ENCODE measurements around the gene UBE3A. TPM values are rescaled to one million over a fixed set of nuclear protein-coding genes. Genes with fewer than 3 reads are reported as not detected.

UBE3A gene
- total RNA-seq, 3 donors from 2014 or later = 142 to 153 (median 150) TPM

GRCh38 chr15:25366058-25366457, 72.8 kb downstream of the UBE3A start:
- no peak overlapping the region for H3K4me3 Mint-ChIP-seq
- H3K4me1 Mint-ChIP-seq (ENCODE audit: low read depth) = peaks cover 26% of the 10 kb centered on the region
- no peaks in the 10 kb centered on the region for H3K9me3 Mint-ChIP-seq
- DNase-seq (no peak), ATAC-seq (peak; percentile 82 to 85)
- H3K36me3 Mint-ChIP-seq (ENCODE audit: insufficient read depth) = peaks cover 43% of the 10 kb centered on the region
- no peaks in the 10 kb centered on the region for H3K27me3 Mint-ChIP-seq (ENCODE audit: low read depth)

GRCh38 chr15:25362545-25362944, 76.3 kb downstream of the UBE3A start:
- peaks cover 18% of the 10 kb centered on the region for H3K4me1 Mint-ChIP-seq (ENCODE audit: low read depth)
- no peaks in the 10 kb centered on the region for H3K9me3 Mint-ChIP-seq
- peaks cover 34% of the 10 kb centered on the region for H3K36me3 Mint-ChIP-seq (ENCODE audit: insufficient read depth)
- no peak for ATAC-seq
- H3K27me3 Mint-ChIP-seq (ENCODE audit: low read depth) = no peaks in the 10 kb centered on the region
- DNase-seq = no peak
- no peak overlapping the region for H3K4me3 Mint-ChIP-seq

GRCh38 chr15:25347707-25348106, 91.1 kb downstream of the UBE3A start:
- Mint-ChIP-seq H3K4me3 (no peak overlapping the region), H3K4me1 (ENCODE audit: low read depth) (peaks cover 7% of the 10 kb centered on the region), H3K27me3 (ENCODE audit: low read depth) (no peaks in the 10 kb centered on the region), H3K9me3 (peaks cover 30% of the 10 kb centered on the region), H3K36me3 (ENCODE audit: insufficient read depth) (peaks cover 58% of the 10 kb centered on the region)
- DNase-seq (no peak), ATAC-seq (no peak)

GRCh38 chr15:25346371-25346770, 92.5 kb downstream of the UBE3A start:
- no peak for DNase-seq
- no peak for ATAC-seq
- Mint-ChIP-seq H3K27me3 (ENCODE audit: low read depth) (no peaks in the 10 kb centered on the region), H3K4me3 (no peak overlapping the region), H3K4me1 (ENCODE audit: low read depth) (peaks cover 7% of the 10 kb centered on the region), H3K9me3 (peaks cover 30% of the 10 kb centered on the region), H3K36me3 (ENCODE audit: insufficient read depth) (peaks cover 63% of the 10 kb centered on the region)

- H3K9me3 Mint-ChIP-seq = peaks cover 27% of the 10 kb centered on the region
- DNase-seq = no peak
- peaks cover 7% of the 10 kb centered on the region for H3K4me1 Mint-ChIP-seq (ENCODE audit: low read depth)
- ATAC-seq = no peak
- H3K36me3 Mint-ChIP-seq (ENCODE audit: insufficient read depth) = peaks cover 60% of the 10 kb centered on the region
- H3K27me3 Mint-ChIP-seq (ENCODE audit: low read depth) = no peaks in the 10 kb centered on the region
- H3K4me3 Mint-ChIP-seq = no peak overlapping the region
Measured at GRCh38 chr15:25345943-25346342, 92.9 kb downstream of the UBE3A start.

GRCh38 chr15:25342629-25343028, 96.2 kb downstream of the UBE3A start:
- Mint-ChIP-seq H3K4me3 (no peak overlapping the region), H3K4me1 (ENCODE audit: low read depth) (peaks cover 7% of the 10 kb centered on the region), H3K27me3 (ENCODE audit: low read depth) (no peaks in the 10 kb centered on the region), H3K36me3 (ENCODE audit: insufficient read depth) (peaks cover 53% of the 10 kb centered on the region), H3K9me3 (peaks cover 2% of the 10 kb centered on the region)
- DNase-seq (no peak), ATAC-seq (no peak)

DNA sequence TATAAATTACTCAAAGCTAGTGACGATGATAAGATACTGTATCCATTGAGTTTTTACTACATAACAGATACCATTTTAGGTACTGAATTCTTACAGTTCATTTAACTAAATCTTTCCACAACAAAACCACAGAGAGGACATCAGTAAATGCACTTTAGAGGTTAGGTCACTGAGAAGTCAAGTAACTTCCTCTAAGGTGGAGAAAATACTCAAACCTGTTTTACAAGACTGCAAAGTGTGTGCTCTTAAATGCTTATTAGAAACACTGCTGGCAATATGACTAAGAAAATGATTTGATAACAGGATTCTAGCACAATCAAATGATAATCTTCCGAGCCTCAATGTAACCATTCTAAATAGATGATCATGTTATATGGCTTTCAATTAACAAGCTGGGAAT, 99.4 kb downstream of the UBE3A start:
- DNase-seq = no peak
- Mint-ChIP-seq H3K27me3 (ENCODE audit: low read depth) (no peaks in the 10 kb centered on the region), H3K4me3 (no peak overlapping the region), H3K4me1 (ENCODE audit: low read depth) (no peaks in the 10 kb centered on the region), H3K36me3 (ENCODE audit: insufficient read depth) (peaks cover 64% of the 10 kb centered on the region), H3K9me3 (peaks cover 11% of the 10 kb centered on the region)
- no peak for ATAC-seq

GRCh38 chr15:25335279-25335678, 103.5 kb downstream of the UBE3A start:
- DNase-seq (no peak), ATAC-seq (no peak)
- H3K36me3 Mint-ChIP-seq (ENCODE audit: insufficient read depth) = peaks cover 75% of the 10 kb centered on the region
- peaks cover 12% of the 10 kb centered on the region for H3K9me3 Mint-ChIP-seq
- H3K27me3 Mint-ChIP-seq (ENCODE audit: low read depth) = no peaks in the 10 kb centered on the region
- no peaks in the 10 kb centered on the region for H3K4me1 Mint-ChIP-seq (ENCODE audit: low read depth)
- no peak overlapping the region for H3K4me3 Mint-ChIP-seq

DNA sequence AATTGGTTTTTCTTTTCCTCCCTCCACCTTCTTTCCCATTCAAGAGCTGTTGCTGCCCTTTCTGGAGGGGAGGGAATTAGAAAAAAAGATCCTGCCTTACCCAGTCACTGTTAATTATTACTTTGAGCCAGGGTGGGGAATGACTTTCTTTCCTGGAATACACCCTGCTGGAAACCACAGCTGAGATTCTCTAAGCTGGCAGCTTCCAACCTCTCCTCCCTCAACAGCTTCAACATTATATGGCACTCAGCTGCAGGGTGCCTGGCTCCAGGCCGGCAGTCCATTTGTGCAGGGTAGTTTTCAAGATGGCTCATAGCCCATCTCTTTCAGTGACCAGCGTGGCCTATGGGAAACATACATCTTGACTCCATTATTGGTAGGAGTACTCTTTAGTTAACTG, 105.8 kb downstream of the UBE3A start:
- peaks cover 63% of the 10 kb centered on the region for H3K36me3 Mint-ChIP-seq (ENCODE audit: insufficient read depth)
- no peak for ATAC-seq
- H3K4me3 Mint-ChIP-seq = no peak overlapping the region
- no peak for DNase-seq
- no peaks in the 10 kb centered on the region for H3K27me3 Mint-ChIP-seq (ENCODE audit: low read depth)
- H3K4me1 Mint-ChIP-seq (ENCODE audit: low read depth) = no peaks in the 10 kb centered on the region
- peaks cover 12% of the 10 kb centered on the region for H3K9me3 Mint-ChIP-seq

DNA sequence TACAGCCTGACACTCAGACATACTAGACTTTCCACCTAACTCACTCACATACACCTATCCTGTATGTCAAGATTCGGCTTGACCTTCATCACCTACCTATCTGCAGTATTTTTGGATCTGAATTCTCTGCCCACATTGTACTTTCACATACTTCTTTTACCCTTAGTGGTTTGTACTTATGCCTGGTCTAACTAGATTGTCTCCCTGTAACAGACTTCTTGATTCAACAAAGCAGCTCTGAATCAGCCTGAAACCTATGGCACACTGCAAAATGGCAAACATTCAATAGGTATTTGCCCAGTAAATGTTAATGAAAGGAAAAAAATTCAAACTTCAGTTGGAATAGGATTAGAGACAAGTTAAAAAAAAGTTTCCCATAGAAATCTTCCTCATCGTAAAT, 106.5 kb downstream of the UBE3A start:
- Mint-ChIP-seq H3K27me3 (ENCODE audit: low read depth) (no peaks in the 10 kb centered on the region), H3K4me1 (ENCODE audit: low read depth) (no peaks in the 10 kb centered on the region), H3K36me3 (ENCODE audit: insufficient read depth) (peaks cover 62% of the 10 kb centered on the region), H3K4me3 (no peak overlapping the region), H3K9me3 (peaks cover 12% of the 10 kb centered on the region)
- ATAC-seq = no peak
- DNase-seq = no peak

GRCh38 chr15:25331860-25332259, 107.0 kb downstream of the UBE3A start:
- no peaks in the 10 kb centered on the region for H3K27me3 Mint-ChIP-seq (ENCODE audit: low read depth)
- peaks cover 12% of the 10 kb centered on the region for H3K9me3 Mint-ChIP-seq
- DNase-seq (no peak), ATAC-seq (no peak)
- H3K36me3 Mint-ChIP-seq (ENCODE audit: insufficient read depth) = peaks cover 60% of the 10 kb centered on the region
- H3K4me3 Mint-ChIP-seq = no peak overlapping the region
- H3K4me1 Mint-ChIP-seq (ENCODE audit: low read depth) = no peaks in the 10 kb centered on the region

DNA sequence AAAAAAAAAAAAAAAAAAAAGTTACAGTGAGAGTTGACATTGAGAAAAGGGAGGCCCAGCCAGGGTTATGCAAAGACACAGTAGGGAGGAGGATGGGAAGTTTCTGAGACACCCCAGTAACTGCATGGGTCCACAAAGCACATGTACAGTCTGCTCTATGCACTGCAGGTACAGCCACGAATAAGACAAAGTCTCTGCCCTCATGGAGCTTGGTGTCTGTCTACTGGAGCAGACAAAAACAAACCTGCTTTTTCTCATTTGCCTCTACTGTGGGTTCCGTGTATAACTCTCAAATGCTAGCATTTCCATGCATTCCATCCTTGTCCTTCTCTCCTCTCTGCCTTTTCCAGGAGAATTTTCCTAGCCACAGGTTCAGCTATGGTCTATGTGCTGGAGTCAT, 107.4 kb downstream of the UBE3A start:
- DNase-seq = no peak
- no peaks in the 10 kb centered on the region for H3K4me1 Mint-ChIP-seq (ENCODE audit: low read depth)
- H3K27me3 Mint-ChIP-seq (ENCODE audit: low read depth) = no peaks in the 10 kb centered on the region
- H3K4me3 Mint-ChIP-seq = no peak overlapping the region
- H3K9me3 Mint-ChIP-seq = peaks cover 12% of the 10 kb centered on the region
- peaks cover 60% of the 10 kb centered on the region for H3K36me3 Mint-ChIP-seq (ENCODE audit: insufficient read depth)
- ATAC-seq = no peak

- no peaks in the 10 kb centered on the region for H3K27me3 Mint-ChIP-seq (ENCODE audit: low read depth)
- no peak for ATAC-seq
- H3K9me3 Mint-ChIP-seq = peaks cover 3% of the 10 kb centered on the region
- no peaks in the 10 kb centered on the region for H3K4me1 Mint-ChIP-seq (ENCODE audit: low read depth)
- peaks cover 50% of the 10 kb centered on the region for H3K36me3 Mint-ChIP-seq (ENCODE audit: insufficient read depth)
- no peak overlapping the region for H3K4me3 Mint-ChIP-seq
- DNase-seq = no peak
Measured at GRCh38 chr15:25329696-25330095, 109.1 kb downstream of the UBE3A start.

GRCh38 chr15:25327686-25328085, 111.1 kb downstream of the UBE3A start:
- H3K36me3 Mint-ChIP-seq (ENCODE audit: insufficient read depth) = peaks cover 52% of the 10 kb centered on the region
- H3K4me3 Mint-ChIP-seq = no peak overlapping the region
- DNase-seq (no peak), ATAC-seq (no peak)
- no peaks in the 10 kb centered on the region for H3K27me3 Mint-ChIP-seq (ENCODE audit: low read depth)
- no peaks in the 10 kb centered on the region for H3K4me1 Mint-ChIP-seq (ENCODE audit: low read depth)
- peaks cover 12% of the 10 kb centered on the region for H3K9me3 Mint-ChIP-seq

DNA sequence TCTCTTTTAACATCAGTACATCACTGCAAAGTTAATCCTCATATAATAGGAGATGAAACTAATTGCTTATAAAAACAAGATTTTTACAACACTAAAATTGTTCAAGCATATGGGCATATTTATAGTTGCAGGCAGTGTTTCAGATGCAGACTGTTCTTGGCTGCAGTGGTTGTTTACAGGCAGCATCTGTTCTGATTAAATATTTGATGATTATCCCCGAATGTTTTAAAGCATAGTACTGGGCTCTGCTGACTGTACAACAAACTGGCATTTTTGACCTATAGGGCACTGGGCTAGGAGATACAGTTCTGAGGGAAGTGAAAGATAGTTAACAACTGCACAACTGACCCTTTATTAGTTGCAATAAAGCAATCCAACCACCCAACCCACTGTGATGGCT, 113.6 kb downstream of the UBE3A start:
- H3K9me3 Mint-ChIP-seq = peaks cover 27% of the 10 kb centered on the region

GRCh38 chr15:25323420-25323819, 115.4 kb downstream of the UBE3A start:
- Mint-ChIP-seq H3K36me3 (ENCODE audit: insufficient read depth) (peaks cover 46% of the 10 kb centered on the region), H3K9me3 (peaks cover 43% of the 10 kb centered on the region)

More for the DNA sequence above, 113.6 kb downstream of the UBE3A start:
- H3K27me3 Mint-ChIP-seq (ENCODE audit: low read depth) = no peaks in the 10 kb centered on the region
- no peak overlapping the region for H3K4me3 Mint-ChIP-seq
- ATAC-seq (no peak), DNase-seq (no peak)
- no peaks in the 10 kb centered on the region for H3K4me1 Mint-ChIP-seq (ENCODE audit: low read depth)
- peaks cover 49% of the 10 kb centered on the region for H3K36me3 Mint-ChIP-seq (ENCODE audit: insufficient read depth)

More at GRCh38 chr15:25323420-25323819, 115.4 kb downstream of the UBE3A start:
- H3K4me1 Mint-ChIP-seq (ENCODE audit: low read depth) = no peaks in the 10 kb centered on the region
- no peaks in the 10 kb centered on the region for H3K27me3 Mint-ChIP-seq (ENCODE audit: low read depth)
- DNase-seq = no peak
- no peak for ATAC-seq
- H3K4me3 Mint-ChIP-seq = no peak overlapping the region

Measured in activated T-cell treated with anti-CD3 and anti-CD28 coated beads, Interleukin-2, amount 50 U/mL, for 4 hours (primary cell).